Panc1 (cell line): ENCODE data around the gene TVP23A. TPM values are rescaled to one million over a fixed set of nuclear protein-coding genes. Genes with fewer than 3 reads are reported as not detected.

ENCODE experiments used
- ATAC-seq: fragments of 200-7000 bp; cut with Tn5 transposase; 2 replicates; pipeline ENCODE4 v1.9.1; 2020; ENCODE audit warnings: mild to moderate bottlenecking, moderate library complexity
- BruUV-seq: library from RNA; stranded (reverse); fragments of 400-500 nt; replicated peaks from 2 replicates; lab custom pipeline; 2021; lab: Mats Ljungman, UMichigan
- CTCF ChIA-PET: fragments of 300-600 bp; sonication (Branson Sonifier 250); formaldehyde crosslinking; loops from one replicate; lab custom pipeline; 2022; ENCODE audit warnings: antibody characterized with exemption; lab: Charles Lee
- POLR2A ChIA-PET: fragments of 300-600 bp; sonication (Branson Sonifier 250); formaldehyde crosslinking; loops from one replicate; lab custom pipeline; 2022; ENCODE audit warnings: antibody characterized with exemption; lab: Charles Lee
- DNase-seq: peaks from one replicate; pipeline ENCODE4 v3.0.0-alpha.2; 2010; ENCODE audit warnings: low read depth, low spot score
- H3K27ac ChIP-seq: 2 replicates; pipeline ENCODE4 v1.5.1; 2011; ENCODE audit warnings: mild to moderate bottlenecking, low read length, inconsistent platforms
- H3K27me3 ChIP-seq: fragments of 200-500 bp; sonication (Bioruptor generic); 2 replicates; pipeline ENCODE4 v1.6.0; 2014; ENCODE audit warnings: low read length, inconsistent platforms; ENCODE audit not compliant: control insufficient read depth, insufficient read depth
- H3K36me3 ChIP-seq: fragments of 200-500 bp; sonication (Bioruptor generic); 2 replicates; pipeline ENCODE4 v1.5.1; 2014; ENCODE audit warnings: inconsistent platforms, mild to moderate bottlenecking, low read length, moderate library complexity; ENCODE audit not compliant: control insufficient read depth, insufficient read depth
- H3K4me1 ChIP-seq: 2 replicates; pipeline ENCODE4 v1.5.1; 2011; ENCODE audit warnings: inconsistent platforms, mild to moderate bottlenecking, low read length, moderate library complexity; ENCODE audit not compliant: control insufficient read depth, insufficient read depth
- H3K4me3 ChIP-seq, 2 experiments: 2 replicates each; pipeline ENCODE4 v1.5.1; 2011 to 2012; ENCODE audit warnings: low read depth in 2 of 2, low read length in 2 of 2, mild to moderate bottlenecking in 2 of 2, inconsistent platforms in 1 of 2, moderate library complexity in 1 of 2
- H3K9me3 ChIP-seq: fragments of 200-500 bp; sonication (Bioruptor generic); 2 replicates; pipeline ENCODE4 v1.5.1; 2014; ENCODE audit warnings: low read depth, mild to moderate bottlenecking, inconsistent platforms, low read length, moderate library complexity; ENCODE audit not compliant: control insufficient read depth, insufficient read depth
- CTCF ChIP-seq: fragments of 450-650 bp; IDR thresholded peaks from 2 replicates; pipeline ENCODE4 v1.5.1; 2017; ENCODE audit warnings: mild to moderate bottlenecking
- POLR2AphosphoS5 ChIP-seq: IDR thresholded peaks from 2 replicates; pipeline ENCODE4 v1.6.1; 2012; ENCODE audit warnings: mild to moderate bottlenecking, low read depth, low read length, moderate library complexity
- REST ChIP-seq, 2 experiments: IDR thresholded peaks; 2 replicates each; pipeline ENCODE4 v1.6.1; 2011 to 2012; ENCODE audit warnings: low read depth in 2 of 2, control low read depth in 1 of 2, low read length in 1 of 2, mild to moderate bottlenecking in 1 of 2, moderate library complexity in 1 of 2; ENCODE audit not compliant: insufficient read depth in 1 of 2
- SIN3A ChIP-seq: IDR thresholded peaks from 2 replicates; pipeline ENCODE4 v1.6.1; 2012; ENCODE audit warnings: low read depth, mild to moderate bottlenecking, low read length, moderate library complexity, borderline replicate concordance; ENCODE audit not compliant: insufficient read depth
- TCF7L2 ChIP-seq: IDR thresholded peaks from 2 replicates; pipeline ENCODE4 v1.6.1; 2011; ENCODE audit warnings: mild to moderate bottlenecking, low read depth, low read length, inconsistent platforms
- in situ Hi-C: cut with HindIII; loops from 2 replicates; pipeline ENCODE4 v1.10.0; 2016; ENCODE audit warnings: low sequenced_read_pairs, low pct_unique_long_range_greater_than_20kb
- intact Hi-C: fragments of 100-400 bp; cut with micrococcal nuclease; formaldehyde crosslinking; loops from one replicate; pipeline ENCODE4 v1.10.0; 2022; ENCODE audit not compliant: unreplicated experiment
- total RNA-seq: library from RNA; stranded (reverse); gene quantifications from one replicate; pipeline ENCODE4 v1.2.1, GENCODE V29; 2021; ENCODE audit not compliant: unreplicated experiment

The TVP23A gene
- total RNA-seq, 1 experiment from 2014 or later, result not detected

- ATAC-seq, result no peak
Observed at GRCh38 chr16:10840703-10841102, 22.1 kb upstream of the TVP23A start.

GRCh38 chr16:10839279-10839666 is 20.7 kb upstream of the TVP23A start:
- DNase-seq (no peak), ATAC-seq (no peak)
- POLR2A ChIA-PET, result no interaction called here
- H3K4me3 ChIP-seq, result no peak overlapping the region
- BruUV-seq, result no TSS peak
- in situ Hi-C loops (no loop called here), intact Hi-C loops (no loop called here)
- no peaks in the 10 kb centered on the region for H3K9me3 ChIP-seq
- no peaks in the 10 kb centered on the region for H3K36me3 ChIP-seq
- TF ChIP-seq POLR2AphosphoS5, result no peak
- TF ChIP-seq CTCF, result no peak
- TF ChIP-seq REST (IDR thresholded peaks at IDR 0.05; ENCODE audit: insufficient read depth in 1 of 2, low read depth in 2 of 2, low read length in 1 of 2), result no peak
- TF ChIP-seq TCF7L2, result no peak
- TF ChIP-seq SIN3A, result no peak
- CTCF ChIA-PET, result no interaction called here
- peaks cover 3% of the 10 kb centered on the region; the same call in 1 of the 2 replicates for H3K27me3 ChIP-seq
- H3K27ac ChIP-seq, result no peak overlapping the region
- H3K4me1 ChIP-seq, result no peaks in the 10 kb centered on the region

More at GRCh38 chr16:10840703-10841102, 22.1 kb upstream of the TVP23A start:
- peaks cover 6% of the 10 kb centered on the region; the same call in 1 of the 2 replicates for H3K27me3 ChIP-seq
- H3K4me1 ChIP-seq, result no peaks in the 10 kb centered on the region
- POLR2A ChIA-PET, result no interaction called here
- no TSS peak for BruUV-seq
- TF ChIP-seq REST (IDR thresholded peaks at IDR 0.05; ENCODE audit: insufficient read depth in 1 of 2, low read depth in 2 of 2, low read length in 1 of 2) (no peak), SIN3A (no peak), TCF7L2 (no peak), POLR2AphosphoS5 (no peak), CTCF (no peak)
- DNase-seq, result no peak
- CTCF ChIA-PET, result interaction anchor here (0.7 kb wide), 1 partner anchor 17 kb away, joined by 3 read pairs; no protein-coding TSS in a partner anchor
- intact Hi-C loops (no loop called here), in situ Hi-C loops (no loop called here)
- H3K9me3 ChIP-seq, result no peaks in the 10 kb centered on the region
- no peaks in the 10 kb centered on the region for H3K36me3 ChIP-seq
- no peak overlapping the region for H3K27ac ChIP-seq
- no peak overlapping the region for H3K4me3 ChIP-seq
